HG03565 (cell line): ENCODE data around the gene SAMD1.
"Not testable (repeated sequence)": the region's sequence is repeated elsewhere in the genome, so short reads cannot be mapped to it uniquely, and the experiment has no call there.

Experiments
- ATAC-seq: cut with Tn5 transposase; IDR thresholded peaks from one replicate; pipeline ENCODE4 v1.9.1; 2021; ENCODE audit warnings: mild to moderate bottlenecking, moderate library complexity; ENCODE audit not compliant: unreplicated experiment

Gene SAMD1

GRCh38 chr19:14061751-14062557 lies 28.6 kb downstream of the SAMD1 start, which contains the start of gene PALM3:
Gene PALM3 (minus strand): TSS chr19:14062076. CDS start chr19:14061980, 96 bp downstream.
- ATAC-seq = no peak

DNA sequence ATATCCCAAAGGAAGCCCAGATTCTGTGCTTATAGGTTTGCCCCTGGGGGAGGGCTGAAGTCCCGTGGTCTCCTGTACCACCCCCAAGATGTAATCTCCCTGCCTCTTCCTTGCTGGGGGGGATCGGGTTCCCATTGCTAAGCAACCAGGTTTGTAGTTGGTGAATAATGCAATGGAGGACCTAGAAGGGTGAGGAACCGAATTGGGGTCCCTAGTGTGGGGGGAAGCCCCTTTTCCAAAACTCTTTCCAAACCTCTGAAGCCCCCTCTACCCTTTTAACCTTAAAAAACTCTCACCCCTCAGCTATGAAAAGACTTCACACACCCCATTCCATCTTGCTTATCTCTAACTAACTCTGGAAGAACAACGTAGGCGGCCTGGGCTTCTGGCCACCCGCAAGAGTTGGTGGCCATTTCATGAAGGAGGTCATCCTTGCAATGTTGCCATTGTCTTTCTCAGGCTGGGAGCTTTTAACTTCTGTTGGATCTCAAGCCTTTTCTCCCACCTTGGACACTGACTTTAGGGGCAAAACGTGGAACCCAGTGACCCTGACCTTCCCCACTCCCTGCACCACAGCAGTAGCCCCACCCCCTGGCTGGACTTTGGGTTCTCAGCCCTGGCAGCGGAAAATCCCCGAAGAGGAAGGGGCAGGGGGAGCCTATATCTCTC lies 29.3 kb downstream of the SAMD1 start:
- ATAC-seq = no peak

DNA sequence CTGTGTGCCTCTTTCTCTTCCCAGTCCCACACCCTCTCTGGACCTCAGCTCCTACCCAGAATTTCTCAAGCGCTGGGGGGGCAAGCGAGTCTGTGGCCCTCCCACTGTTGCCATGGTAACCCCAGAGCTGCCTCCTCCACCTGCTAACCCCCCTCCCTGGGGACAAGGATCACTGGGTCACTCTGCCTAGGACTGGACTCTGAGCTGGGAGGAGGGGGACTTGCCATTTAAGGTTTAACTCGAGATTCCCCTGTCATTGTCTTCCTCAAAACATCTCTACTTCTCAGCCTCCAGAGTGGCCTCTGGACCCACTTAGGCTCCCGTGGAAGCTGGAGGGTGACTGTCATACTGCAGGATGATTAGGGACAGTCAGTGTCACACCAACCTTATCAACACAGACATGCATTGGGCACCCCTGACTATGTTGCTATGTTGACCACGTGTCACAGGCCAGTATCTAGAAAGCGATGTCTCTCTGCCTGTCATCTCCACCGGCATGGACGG lies 30.8 kb downstream of the SAMD1 start:
- ATAC-seq = no peak

DNA sequence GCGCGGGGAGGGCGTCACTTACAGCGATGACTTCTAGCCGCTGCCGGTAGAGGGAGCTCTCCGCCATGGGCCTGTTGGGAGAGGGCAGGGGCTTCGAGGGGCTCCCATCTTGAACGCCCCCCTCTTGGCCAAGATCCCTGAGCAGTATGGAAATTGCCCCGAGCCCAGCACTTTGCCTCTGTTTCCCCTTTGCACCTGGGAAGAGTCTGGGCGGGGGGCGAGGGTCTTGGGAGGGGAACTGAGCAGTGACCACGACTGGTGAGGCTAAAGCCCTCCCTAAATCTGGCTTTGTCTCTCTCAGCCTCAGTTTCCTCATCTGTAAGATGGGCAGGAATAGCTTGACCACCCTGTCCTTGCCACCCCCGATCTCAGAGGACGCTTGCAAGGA lies 31.5 kb downstream of the SAMD1 start:
- ATAC-seq = no peak

DNA sequence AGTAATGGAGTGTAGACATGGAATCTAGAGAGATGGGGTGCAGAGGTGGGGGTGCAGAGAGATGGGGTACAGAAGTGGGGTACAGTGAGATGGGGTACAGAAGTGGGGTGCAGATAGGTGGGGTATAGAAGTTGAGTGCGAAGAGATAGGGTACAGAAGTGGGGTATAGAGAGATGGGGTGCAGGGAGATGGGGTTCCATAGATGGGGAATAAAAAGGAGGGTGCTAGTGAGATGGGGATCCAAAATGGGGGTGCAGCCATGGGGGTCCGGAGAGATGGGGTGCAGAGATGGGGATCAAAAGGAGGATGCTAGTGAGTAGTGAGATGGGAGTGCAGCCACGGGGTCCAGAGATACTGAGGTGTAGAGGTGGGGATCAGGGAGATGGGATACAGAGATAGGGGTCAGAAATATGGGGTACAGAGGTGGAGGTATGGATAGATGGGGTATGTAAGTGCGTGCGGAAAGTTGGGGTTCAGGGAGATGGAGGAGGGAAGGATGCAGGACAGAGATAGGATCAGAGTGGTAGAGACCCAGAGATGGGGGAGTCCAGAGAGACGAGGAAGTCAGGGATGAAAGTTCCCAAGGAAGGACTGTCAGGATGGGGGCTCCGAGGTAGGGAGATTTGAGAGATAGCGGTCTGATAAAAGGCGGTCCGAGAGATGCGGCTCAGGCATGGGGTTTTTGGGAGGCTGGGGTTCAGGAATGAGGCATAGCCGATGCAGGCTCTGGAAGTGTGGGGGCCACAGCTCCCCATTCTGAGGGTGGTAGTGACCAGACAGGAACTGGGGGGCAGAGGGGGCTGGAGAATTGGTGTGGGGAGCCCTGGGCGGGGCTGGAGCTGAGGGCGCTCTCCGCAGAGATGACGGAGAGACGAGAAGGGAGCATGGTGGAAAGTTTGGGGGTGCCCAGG lies 32.1 kb downstream of the SAMD1 start:
- no peak for ATAC-seq

- ATAC-seq = no peak
Observed at GRCh38 chr19:14056741-14057356, 33.7 kb downstream of the SAMD1 start.

DNA sequence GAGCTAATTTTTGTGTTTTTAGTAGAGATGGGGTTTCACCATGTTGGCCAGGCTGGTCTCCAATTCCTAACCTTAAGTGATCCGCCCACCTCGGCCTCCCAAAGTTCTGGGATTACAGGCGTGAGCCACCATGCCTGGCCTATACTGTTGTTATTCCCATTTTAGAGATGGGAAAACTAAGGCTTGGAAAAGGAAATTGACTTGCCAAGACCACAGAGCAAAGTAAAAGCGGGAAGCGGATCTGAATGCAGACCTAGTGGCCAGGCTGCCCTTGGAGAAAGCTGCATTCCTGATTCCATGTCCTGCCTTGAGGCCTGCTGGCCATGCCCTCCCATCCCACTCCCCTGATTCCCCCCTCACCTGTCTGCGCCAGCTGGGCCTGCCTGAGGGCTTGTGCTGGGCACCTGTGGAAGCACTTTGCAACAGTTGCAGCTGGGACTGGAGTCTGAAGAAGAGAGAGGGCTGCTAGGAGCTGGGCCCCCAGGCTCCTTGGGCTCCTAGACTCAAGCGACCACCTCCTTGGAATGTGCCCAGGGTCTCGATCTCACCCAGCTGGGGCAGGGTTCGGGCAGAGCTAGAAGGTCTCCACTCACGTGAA lies 34.4 kb downstream of the SAMD1 start:
- no peak for ATAC-seq

DNA sequence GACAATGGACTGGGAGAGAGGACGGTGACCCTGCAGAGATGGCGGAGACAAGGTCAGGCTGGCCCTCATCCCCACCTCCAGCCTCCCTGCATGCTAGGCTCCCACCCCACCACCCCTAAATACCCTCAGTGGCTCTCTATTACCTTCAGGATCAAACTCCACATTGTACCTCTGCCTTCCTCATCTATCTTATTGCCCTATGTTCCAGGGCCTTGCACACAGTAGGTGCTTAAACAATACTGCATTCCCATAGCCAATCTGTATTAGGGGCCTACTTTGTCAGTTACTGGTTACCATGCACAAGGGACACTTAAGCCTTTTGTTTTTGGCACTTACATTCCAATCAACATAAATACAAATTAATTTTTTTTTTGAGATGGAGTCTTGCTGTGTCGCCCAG lies 35.2 kb downstream of the SAMD1 start:
- no peak for ATAC-seq

- ATAC-seq = no peak
Observed at GRCh38 chr19:14054721-14055120, 35.8 kb downstream of the SAMD1 start.

DNA sequence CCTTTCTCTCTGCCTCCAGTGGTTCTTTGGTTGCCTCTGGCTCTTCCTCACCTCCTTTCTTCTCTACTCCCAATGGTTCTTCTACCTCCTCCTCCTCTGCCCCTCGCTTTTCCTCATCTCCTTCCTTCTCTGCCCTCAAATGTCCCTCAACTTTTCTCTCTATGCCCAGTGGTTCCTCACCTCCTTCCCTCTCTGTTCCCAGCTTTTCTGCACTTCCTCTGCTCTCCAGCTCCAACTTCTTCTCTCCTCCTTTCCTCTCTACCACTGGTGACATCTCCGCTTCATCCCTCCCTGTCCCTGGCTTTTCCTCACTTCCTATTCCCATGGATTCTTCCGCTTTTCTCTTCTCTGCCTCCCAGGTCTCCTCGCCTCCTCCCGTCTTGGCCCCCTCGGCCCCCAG lies 36.5 kb downstream of the SAMD1 start:
- ATAC-seq = no peak

- no peak for ATAC-seq
Observed at GRCh38 chr19:14053500-14053899, 37.1 kb downstream of the SAMD1 start.

DNA sequence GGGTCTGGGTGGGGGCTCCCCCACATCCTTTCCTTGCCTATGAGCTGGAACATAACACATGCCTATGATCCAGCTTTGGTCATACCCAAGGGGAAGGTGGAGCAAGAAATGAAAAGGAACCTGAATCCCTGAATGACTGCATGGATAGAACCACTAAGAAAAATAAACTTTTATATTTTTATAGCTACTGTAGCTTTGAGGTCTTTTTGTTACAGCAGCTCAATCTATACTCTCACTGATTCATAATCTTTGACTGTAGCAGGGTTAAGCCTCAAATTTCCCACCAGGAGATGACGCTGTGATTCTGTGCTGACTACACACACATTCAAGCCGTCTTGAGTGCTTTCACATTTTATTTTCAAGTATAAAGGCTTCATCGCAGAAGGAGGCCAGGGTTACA lies 37.5 kb downstream of the SAMD1 start:
- no peak for ATAC-seq

- ATAC-seq = no peak
Observed at GRCh38 chr19:14052470-14052869, 38.1 kb downstream of the SAMD1 start.

- ATAC-seq = no peak
Observed at GRCh38 chr19:14051980-14052379, 38.6 kb downstream of the SAMD1 start.

DNA sequence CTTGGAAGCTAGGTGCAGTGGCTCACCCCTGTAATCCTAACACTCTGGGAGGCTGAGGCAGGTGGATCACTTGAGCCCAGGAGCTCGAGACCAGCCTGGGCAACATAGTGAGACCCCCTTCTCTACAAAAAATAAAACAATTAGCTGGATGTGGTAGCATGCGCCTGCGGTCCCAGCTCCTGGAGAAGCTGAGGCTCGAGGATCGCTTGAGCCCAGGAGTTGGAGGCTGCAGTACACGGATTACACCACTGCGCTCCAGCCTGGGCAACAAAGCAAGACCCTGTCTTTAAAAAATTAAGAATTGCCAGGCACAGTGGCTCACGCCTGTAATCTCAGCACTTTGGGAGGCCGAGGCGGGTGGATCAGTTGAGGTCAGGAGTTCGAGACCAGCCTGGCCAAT lies 39.6 kb downstream of the SAMD1 start:
- ATAC-seq = not testable (repeated sequence)

DNA sequence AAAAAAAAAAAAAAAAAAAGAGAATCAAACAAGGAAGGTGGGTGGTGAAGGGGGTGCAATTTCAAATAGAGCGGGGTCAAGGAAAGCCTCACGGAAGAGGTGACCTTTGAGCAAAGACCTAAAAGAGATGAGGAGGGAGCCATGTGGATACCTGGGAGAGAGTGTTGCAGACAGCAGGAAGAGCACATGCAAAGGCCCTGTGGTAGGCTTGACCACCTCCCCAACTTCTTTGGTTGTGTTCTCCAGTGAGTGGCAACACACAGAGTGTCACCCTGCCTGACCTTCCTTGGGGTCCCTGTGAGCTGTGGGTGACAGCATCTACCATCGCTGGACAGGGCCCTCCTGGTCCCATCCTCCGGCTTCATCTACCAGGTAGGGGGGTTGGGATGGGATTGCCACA lies 40.0 kb downstream of the SAMD1 start:
- no peak for ATAC-seq

DNA sequence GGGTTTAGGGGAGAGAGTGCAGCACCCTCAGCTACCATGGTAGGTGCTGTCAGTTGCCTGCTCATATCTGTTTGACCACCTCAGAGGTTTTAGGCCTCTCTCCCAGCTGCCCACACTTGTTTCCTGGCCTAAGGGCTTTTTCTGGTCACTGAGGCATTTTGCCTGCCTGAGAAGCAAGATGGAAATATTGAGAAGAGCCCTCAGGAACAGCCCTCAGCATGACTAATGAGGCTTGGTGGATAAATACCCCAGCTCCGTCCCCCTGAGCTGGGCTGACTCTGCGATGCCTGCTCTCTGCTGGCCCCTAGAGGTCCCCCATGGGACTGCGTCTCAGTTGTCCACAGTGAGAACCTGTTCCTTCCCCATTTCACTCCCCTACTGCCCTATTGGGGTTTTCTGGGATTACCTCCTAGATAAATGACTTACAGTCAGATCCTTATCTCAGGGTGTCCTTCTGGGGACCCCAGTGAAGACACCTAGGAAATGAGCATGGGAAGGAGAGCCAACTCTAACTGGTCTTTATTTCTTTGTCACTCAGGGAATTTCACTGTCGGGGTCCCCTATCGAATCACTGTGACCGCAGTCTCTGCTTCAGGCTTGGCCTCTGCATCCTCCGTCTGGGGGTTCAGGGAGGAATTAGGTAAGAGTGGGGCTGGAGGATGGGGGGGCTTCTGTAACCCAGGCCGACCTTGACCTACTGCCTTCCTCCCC lies 42.0 kb downstream of the SAMD1 start:
- ATAC-seq = no peak

DNA sequence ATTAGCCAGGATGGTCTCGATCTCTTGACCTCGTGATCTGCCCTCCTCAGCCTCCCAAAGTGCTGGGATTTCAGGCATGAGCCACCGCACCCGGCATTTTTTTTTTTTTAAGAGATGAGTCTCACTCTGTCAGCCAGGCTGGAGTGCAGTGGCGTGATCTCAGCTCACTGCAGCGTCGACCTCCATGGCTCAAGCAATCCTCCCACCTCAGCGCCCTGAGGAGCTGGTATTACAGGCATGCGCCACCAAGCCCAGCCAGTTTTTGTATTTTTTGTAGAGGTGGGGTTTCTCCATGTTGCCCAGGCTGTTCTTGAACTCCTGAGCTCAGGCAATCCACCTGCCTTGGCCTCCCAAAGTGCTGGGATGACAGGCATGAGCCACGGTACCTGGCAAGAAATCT lies 42.7 kb downstream of the SAMD1 start:
- ATAC-seq = not testable (repeated sequence)
